ENCODE results near the gene KRTAP20-4.

The KRTAP20-4 gene

GRCh38 chr21:30623362-30623761 lies 2.9 kb downstream of the KRTAP20-4 start:
- TF ChIP-seq EZH2phosphoT487 (IDR thresholded peaks at IDR 0.05; ENCODE audit: borderline replicate concordance) = no peak
- no peak for TF ChIP-seq CTCF (conservative IDR thresholded peaks at IDR 0.05; ENCODE audit: low read length)

GRCh38 chr21:30625449-30626165 lies 5.2 kb downstream of the KRTAP20-4 start:
- H3K9ac ChIP-seq (ENCODE audit: low read depth, low read length, poor library complexity, severe bottlenecking) = no peak overlapping the region
- no peak for TF ChIP-seq CTCF (conservative IDR thresholded peaks at IDR 0.05; ENCODE audit: low read length)
- TF ChIP-seq EZH2phosphoT487 (IDR thresholded peaks at IDR 0.05; ENCODE audit: borderline replicate concordance) = no peak
- no peak overlapping the region for H2AFZ ChIP-seq (ENCODE audit: low read length)
- no peak overlapping the region for H3K4me3 ChIP-seq (ENCODE audit: low read length, poor library complexity, severe bottlenecking)
- H4K20me1 ChIP-seq (ENCODE audit: insufficient read depth, low read length, poor library complexity, severe bottlenecking) = no peaks in the 10 kb centered on the region
- no peak overlapping the region for H3K4me2 ChIP-seq (ENCODE audit: low read depth, low read length, poor library complexity, severe bottlenecking)
- H3K79me2 ChIP-seq (ENCODE audit: insufficient read depth, low read length) = no peaks in the 10 kb centered on the region
- no peaks in the 10 kb centered on the region for H3F3A ChIP-seq (ENCODE audit: low read depth)
- no peaks in the 10 kb centered on the region for H3K36me3 ChIP-seq (ENCODE audit: insufficient read depth, low read length)
- peaks cover 8% of the 10 kb centered on the region; the same call in 1 of the 2 replicates for H3K9me3 ChIP-seq (ENCODE audit: insufficient read depth, low read depth, low read length)
- H3K9me2 ChIP-seq (replicated peaks; ENCODE audit: low read depth, low read length) = no peaks in the 10 kb centered on the region
- H3K4me1 ChIP-seq (ENCODE audit: insufficient read depth, low read length, poor library complexity, severe bottlenecking) = no peaks in the 10 kb centered on the region
- H3K27me3 ChIP-seq (ENCODE audit: insufficient read depth, low read length, poor library complexity, severe bottlenecking) = no peaks in the 10 kb centered on the region

More at GRCh38 chr21:30623362-30623761, 2.9 kb downstream of the KRTAP20-4 start:
- no peak overlapping the region for H3K4me3 ChIP-seq (ENCODE audit: low read length, poor library complexity, severe bottlenecking)
- H3K79me2 ChIP-seq (ENCODE audit: insufficient read depth, low read length) = no peaks in the 10 kb centered on the region
- no peak overlapping the region for H2AFZ ChIP-seq (ENCODE audit: low read length)
- H4K20me1 ChIP-seq (ENCODE audit: insufficient read depth, low read length, poor library complexity, severe bottlenecking) = no peaks in the 10 kb centered on the region
- peaks cover 8% of the 10 kb centered on the region; the same call in 1 of the 2 replicates for H3K9me3 ChIP-seq (ENCODE audit: insufficient read depth, low read depth, low read length)
- no peaks in the 10 kb centered on the region for H3K9me2 ChIP-seq (replicated peaks; ENCODE audit: low read depth, low read length)
- no peaks in the 10 kb centered on the region for H3K27me3 ChIP-seq (ENCODE audit: insufficient read depth, low read length, poor library complexity, severe bottlenecking)
- H3K36me3 ChIP-seq (ENCODE audit: insufficient read depth, low read length) = no peaks in the 10 kb centered on the region
- H3K9ac ChIP-seq (ENCODE audit: low read depth, low read length, poor library complexity, severe bottlenecking) = no peak overlapping the region
- no peaks in the 10 kb centered on the region for H3K4me1 ChIP-seq (ENCODE audit: insufficient read depth, low read length, poor library complexity, severe bottlenecking)
- no peaks in the 10 kb centered on the region for H3F3A ChIP-seq (ENCODE audit: low read depth)
- no peak overlapping the region for H3K4me2 ChIP-seq (ENCODE audit: low read depth, low read length, poor library complexity, severe bottlenecking)

GRCh38 chr21:30628109-30628508 lies 7.7 kb downstream of the KRTAP20-4 start:
- no peaks in the 10 kb centered on the region for H4K20me1 ChIP-seq (ENCODE audit: insufficient read depth, low read length, poor library complexity, severe bottlenecking)
- no peak overlapping the region for H3K4me3 ChIP-seq (ENCODE audit: low read length, poor library complexity, severe bottlenecking)
- no peaks in the 10 kb centered on the region for H3K36me3 ChIP-seq (ENCODE audit: insufficient read depth, low read length)
- no peak overlapping the region for H3K4me2 ChIP-seq (ENCODE audit: low read depth, low read length, poor library complexity, severe bottlenecking)
- H3F3A ChIP-seq (ENCODE audit: low read depth) = no peaks in the 10 kb centered on the region
- no peaks in the 10 kb centered on the region for H3K27me3 ChIP-seq (ENCODE audit: insufficient read depth, low read length, poor library complexity, severe bottlenecking)
- TF ChIP-seq EZH2phosphoT487 (IDR thresholded peaks at IDR 0.05; ENCODE audit: borderline replicate concordance) (no peak), CTCF (conservative IDR thresholded peaks at IDR 0.05; ENCODE audit: low read length) (no peak)
- peaks cover 8% of the 10 kb centered on the region; the same call in 1 of the 2 replicates for H3K9me3 ChIP-seq (ENCODE audit: insufficient read depth, low read depth, low read length)
- no peaks in the 10 kb centered on the region for H3K79me2 ChIP-seq (ENCODE audit: insufficient read depth, low read length)
- H2AFZ ChIP-seq (ENCODE audit: low read length) = no peak overlapping the region
- no peak overlapping the region for H3K9ac ChIP-seq (ENCODE audit: low read depth, low read length, poor library complexity, severe bottlenecking)
- H3K9me2 ChIP-seq (replicated peaks; ENCODE audit: low read depth, low read length) = no peaks in the 10 kb centered on the region
- no peaks in the 10 kb centered on the region for H3K4me1 ChIP-seq (ENCODE audit: insufficient read depth, low read length, poor library complexity, severe bottlenecking)

Measured in Loucy (cell line).